A549 treated with GW870086 at 1 μM for 4 hours (cell line): ENCODE data around the gene TYMS. TPM values are rescaled to one million over a fixed set of nuclear protein-coding genes. Genes with fewer than 3 reads are reported as not detected.

Source experiments
- total RNA-seq: library from RNA; stranded (reverse); fragments of 200-300 nt; extraction: Qiagen RNA extraction; gene quantifications from 5 replicates; pipeline ENCODE4 v1.2.3, GENCODE V29; 2022; ENCODE audit warnings: low read depth

TYMS gene
- total RNA-seq = 166 to 177 TPM (median 168 TPM) in 5 replicates

GRCh38 chr18:657311-658000 is at the start of gene TYMS:
TYMS (plus strand) TSS chr18:657653; CDS start chr18:657743, 90 bp downstream.

GRCh38 chr18:712401-713134 is 55.1 kb downstream of the TYMS start, which contains the start of gene ENOSF1:
ENOSF1 (minus strand) TSS chr18:712630; CDS start chr18:712587, 43 bp downstream.

Other genes with a start within 250 kb of the TYMS start
- gene COLEC12, start 157.0 kb upstream of the TYMS start, total RNA-seq = 0.02 to 0.06 TPM (median 0.03 TPM) in 4 of 5 replicates, not detected in the other
- gene CETN1, start 77.3 kb upstream of the TYMS start, total RNA-seq = not detected in 5 replicates
- not detected in 5 replicates for gene CLUL1, start 60.7 kb upstream of the TYMS start, total RNA-seq
- 22.2 to 29.3 TPM (median 24.8 TPM) in 5 replicates for gene ENOSF1, start 55.0 kb downstream of the TYMS start, total RNA-seq
- gene YES1, start 154.6 kb downstream of the TYMS start, total RNA-seq = 14.9 to 32.0 TPM (median 22.7 TPM) in 5 replicates
- gene ADCYAP1, start 247.2 kb downstream of the TYMS start, total RNA-seq = not detected in 5 replicates